Testis (tissue), 3 donors: ENCODE measurements around the gene RASGRP4. TPM values are rescaled to one million over a fixed set of nuclear protein-coding genes. Genes with fewer than 3 reads are reported as not detected.
"Not testable (repeated sequence)": the region's sequence is repeated elsewhere in the genome, so short reads cannot be mapped to it uniquely, and the experiment has no call there.

Source experiments
- DNase-seq: peaks from one replicate; pipeline ENCODE4 v3.0.0-alpha.2; 2019
- H3K27ac ChIP-seq, 2 donors: fragments of 200-600 bp; sonication (generic); one replicate each; pipeline ENCODE4 v1.5.1; 2019
- H3K27me3 ChIP-seq: fragments of 200-600 bp; sonication (generic); one replicate; pipeline ENCODE4 v1.5.1; 2019
- H3K36me3 ChIP-seq: fragments of 200-600 bp; sonication (generic); one replicate; pipeline ENCODE4 v1.5.1; 2017; ENCODE audit warnings: low read depth; ENCODE audit errors: missing control alignments
- H3K4me1 ChIP-seq: fragments of 200-600 bp; sonication (generic); one replicate; pipeline ENCODE4 v1.5.1; 2019
- H3K4me3 ChIP-seq, 2 donors: fragments of 200-600 bp; sonication (generic); one replicate each; pipeline ENCODE4 v1.5.1; 2017 to 2019
- H3K9me3 ChIP-seq: fragments of 200-600 bp; sonication (generic); one replicate; pipeline ENCODE4 v1.5.1; 2017
- CTCF ChIP-seq, 3 experiments: fragments of 450-650 bp in 2 of 3; fragments of 200-600 bp in 1 of 3; sonication (generic) in 1 of 3; IDR thresholded peaks; one replicate each; pipeline ENCODE4 v1.5.1; 2016 to 2019; ENCODE audit warnings: antibody characterized with exemption in 3 of 3, mild to moderate bottlenecking in 2 of 3, moderate library complexity in 1 of 3
- POLR2A ChIP-seq: fragments of 450-650 bp; IDR thresholded peaks from one replicate; pipeline ENCODE4 v1.6.1; 2017; ENCODE audit warnings: antibody characterized with exemption, mild to moderate bottlenecking, moderate library complexity
- WGBS, 2 donors: methylation state at CpG; one replicate each; pipeline ENCODE4 v1.1.5; 2018; 5-methylcytosine and 5-hydroxymethylcytosine counted together
- intact Hi-C: fragments of 100-400 bp; cut with DNase I; formaldehyde crosslinking; loops from one replicate; pipeline ENCODE4 v1.15.1; 2023; ENCODE audit warnings: low total_unique reads
- polyA plus RNA-seq: library from polyadenylated mRNA; stranded (reverse); fragments of 350-450 nt; fragmentation: Illumina TruSeq; extraction: RNeasy Lipid Tissue Mini Kit (QIAGEN cat#74804); gene quantifications from one replicate; pipeline ENCODE4 v1.2.3, GENCODE V29; 2014; ENCODE audit warnings: low read depth, low replicate concordance; ENCODE audit not compliant: insufficient read depth
- total RNA-seq, 2 donors: library from RNA; depleted of rRNA; stranded (reverse); fragments of >200 nt; gene quantifications; one replicate each; pipeline ENCODE4 v1.2.3, GENCODE V29; 2016

RASGRP4 gene
- total and polyA plus RNA-seq, 3 donors from 2014 or later, result 0.71 to 1.5 (median 1.3) TPM

- Histone ChIP-seq H3K4me1 (peaks cover 10% of the 10 kb centered on the region), H3K36me3 (no peaks in the 10 kb centered on the region), H3K27ac (no peak overlapping the region), H3K27me3 (no peaks in the 10 kb centered on the region), H3K9me3 (no peaks in the 10 kb centered on the region), H3K4me3 (no peak overlapping the region)
- no peak for TF ChIP-seq CTCF (IDR thresholded peaks at IDR 0.05)
- no peak for TF ChIP-seq POLR2A
- DNase-seq, result no peak
- WGBS, 2 donors, result 78 to 81% methylated on average over 6 of the region's 6 CpGs
- intact Hi-C loops, result no loop called here
These were observed 54.9 kb downstream of the RASGRP4 start for GRCh38 chr19:38371081-38371480.

- Histone ChIP-seq H3K27ac (no peak overlapping the region), H3K4me3 (no peak overlapping the region), H3K9me3 (no peaks in the 10 kb centered on the region), H3K4me1 (peaks cover 2% of the 10 kb centered on the region), H3K27me3 (no peaks in the 10 kb centered on the region), H3K36me3 (no peaks in the 10 kb centered on the region)
- DNase-seq, result no peak
- TF ChIP-seq POLR2A (no peak), CTCF (IDR thresholded peaks at IDR 0.05) (no peak)
- 72 to 73% methylated on average over 12 of the region's 12 CpGs for WGBS, 2 donors
- intact Hi-C loops, result no loop called here
These were observed 55.7 kb downstream of the RASGRP4 start for GRCh38 chr19:38370299-38370698.

GRCh38 chr19:38369584-38369983 lies 56.4 kb downstream of the RASGRP4 start:
- no peaks in the 10 kb centered on the region for H3K4me1 ChIP-seq
- no peak overlapping the region for H3K4me3 ChIP-seq
- DNase-seq, result no peak
- H3K27ac ChIP-seq, result no peak overlapping the region
- H3K27me3 ChIP-seq, result no peaks in the 10 kb centered on the region
- TF ChIP-seq CTCF (IDR thresholded peaks at IDR 0.05), result no peak
- no peak for TF ChIP-seq POLR2A
- no peaks in the 10 kb centered on the region for H3K9me3 ChIP-seq
- WGBS, 2 donors, result 89 to 94% methylated on average over 2 of the region's 2 CpGs
- H3K36me3 ChIP-seq, result no peaks in the 10 kb centered on the region
- intact Hi-C loops, result no loop called here

GRCh38 chr19:38367041-38367440 lies 59.0 kb downstream of the RASGRP4 start:
- intact Hi-C loops, result no loop called here
- TF ChIP-seq POLR2A (no peak), CTCF (IDR thresholded peaks at IDR 0.05) (no peak)
- Histone ChIP-seq H3K27ac (no peak overlapping the region), H3K4me3 (no peak overlapping the region), H3K9me3 (no peaks in the 10 kb centered on the region), H3K27me3 (no peaks in the 10 kb centered on the region), H3K36me3 (no peaks in the 10 kb centered on the region), H3K4me1 (peaks cover 5% of the 10 kb centered on the region)
- 76% methylated on average over 8 to 12 of the region's 12 CpGs for WGBS, 2 donors
- no peak for DNase-seq

GRCh38 chr19:38362946-38363688 lies 62.9 kb downstream of the RASGRP4 start:
- whole genome bisulfite sequencing, 2 donors, result 63 to 65% methylated on average over 15 to 16 of the region's 16 CpGs
- intact Hi-C loops, DNase-seq, H3K9me3 ChIP-seq, H3K4me1 ChIP-seq, H3K27me3 ChIP-seq, H3K27ac ChIP-seq, H3K36me3 ChIP-seq: not testable (repeated sequence)
- peak overlapping the region in 1 of 2 donors; percentile 60 for H3K4me3 ChIP-seq
